Dermis microvascular lymphatic vessel endothelial cell (primary cell): Measurements from ENCODE around the gene HS3ST2. TPM values are rescaled to one million over a fixed set of nuclear protein-coding genes. Genes with fewer than 3 reads are reported as not detected.

Source experiments
- DNase-seq, 2 donors: peaks; one replicate each; pipeline versions ENCODE4 v3.0.0 to v3.0.0-alpha.2; 2010; ENCODE audit warnings: low read depth in 2 of 2
- total RNA-seq: library from RNA; depleted of rRNA; stranded (reverse); fragments of >200 nt; gene quantifications from 2 replicates; pipeline ENCODE4 v1.2.1, GENCODE V29; 2014

The HS3ST2 gene
- 0.13 TPM in 1 of 2 replicates, not detected in the other for total RNA-seq

GRCh38 chr16:22813948-22814710, at the start of gene HS3ST2:
Gene HS3ST2 (plus strand): TSS chr16:22814162. CDS start chr16:22814611, 449 bp downstream.
- peak in 1 of 2 donors; percentile 35 for DNase-seq

- no peak for DNase-seq
Measured at GRCh38 chr16:22764662-22765327, 49.2 kb upstream of the HS3ST2 start.

GRCh38 chr16:22765479-22765878, 48.5 kb upstream of the HS3ST2 start:
- DNase-seq: no peak

DNA sequence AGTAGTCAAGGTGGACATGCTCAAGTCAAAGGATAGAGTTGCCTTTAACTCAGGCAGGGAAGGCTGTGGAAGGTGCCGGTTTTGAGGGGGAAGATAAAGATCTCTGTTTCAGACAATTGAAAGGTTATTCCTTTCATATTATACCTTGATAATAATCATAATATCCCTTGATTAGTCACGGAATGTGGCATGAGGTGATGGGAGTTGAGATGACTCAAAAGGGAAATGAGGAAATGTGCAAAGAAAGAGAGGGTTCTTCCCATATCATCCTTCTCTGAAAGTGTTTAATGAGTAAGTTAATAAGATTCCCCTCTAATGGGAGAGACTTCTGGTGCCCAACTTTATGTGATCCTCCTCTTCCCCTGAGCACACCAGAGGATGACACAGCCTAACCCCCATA, 43.1 kb upstream of the HS3ST2 start:
- no peak for DNase-seq

DNA sequence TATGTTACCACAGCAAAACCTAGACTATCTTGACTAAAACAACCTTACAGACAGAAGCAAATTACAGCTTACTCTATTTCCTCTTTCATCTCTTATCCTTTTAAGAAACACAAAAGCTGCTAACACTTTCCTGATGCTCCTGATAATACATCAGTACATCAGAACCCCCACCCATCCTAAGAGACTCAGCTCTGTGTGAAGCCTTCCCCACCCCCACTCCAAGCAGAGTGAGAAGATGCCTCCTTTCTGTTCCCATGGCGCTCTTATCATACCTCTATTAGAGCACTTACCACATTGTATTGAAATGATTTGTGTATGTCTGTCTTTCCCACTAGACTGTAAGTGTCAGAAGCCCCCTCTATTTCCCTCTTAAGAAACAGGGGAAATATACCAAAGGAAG, 42.4 kb upstream of the HS3ST2 start:
- no peak for DNase-seq

DNA sequence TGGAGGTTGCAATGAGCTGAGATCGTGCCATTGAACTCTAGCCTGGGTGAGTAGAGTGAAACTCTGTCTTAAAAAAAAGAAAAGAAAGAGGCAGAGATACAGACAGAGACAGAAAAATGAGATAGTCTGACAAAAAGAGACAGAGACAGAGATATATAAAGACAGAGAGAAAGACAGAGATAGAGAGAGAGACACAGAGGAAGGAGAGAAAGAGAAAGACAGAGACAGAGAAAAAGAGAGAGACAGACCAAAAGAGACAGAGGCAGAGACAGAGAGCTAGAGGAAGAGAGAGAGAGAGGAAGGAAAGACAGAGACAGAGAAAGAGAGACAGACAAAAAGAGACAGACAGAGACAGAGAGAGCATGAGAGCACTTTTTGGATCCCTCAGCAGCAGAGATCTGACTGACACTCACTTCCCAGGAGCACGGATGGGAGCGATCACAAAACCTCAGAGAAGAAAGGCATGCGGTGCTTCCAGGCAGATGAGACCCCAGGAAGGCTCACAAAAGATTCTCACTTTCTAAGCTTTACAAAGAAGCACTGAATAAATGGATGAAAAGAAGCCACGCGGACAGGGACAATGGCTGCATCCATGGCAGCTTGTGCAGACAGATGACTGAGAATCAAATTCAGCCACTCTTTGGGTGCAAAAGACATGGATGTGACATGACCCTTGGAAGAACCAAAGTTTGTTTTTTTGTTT, 38.6 kb upstream of the HS3ST2 start:
- no peak for DNase-seq

GRCh38 chr16:22781480-22781879, 32.5 kb upstream of the HS3ST2 start:
- no peak for DNase-seq

GRCh38 chr16:22782314-22782713, 31.6 kb upstream of the HS3ST2 start:
- DNase-seq: peak in 1 of 2 donors; percentile 58

GRCh38 chr16:22784690-22785214, 29.2 kb upstream of the HS3ST2 start:
- DNase-seq: no peak

DNA sequence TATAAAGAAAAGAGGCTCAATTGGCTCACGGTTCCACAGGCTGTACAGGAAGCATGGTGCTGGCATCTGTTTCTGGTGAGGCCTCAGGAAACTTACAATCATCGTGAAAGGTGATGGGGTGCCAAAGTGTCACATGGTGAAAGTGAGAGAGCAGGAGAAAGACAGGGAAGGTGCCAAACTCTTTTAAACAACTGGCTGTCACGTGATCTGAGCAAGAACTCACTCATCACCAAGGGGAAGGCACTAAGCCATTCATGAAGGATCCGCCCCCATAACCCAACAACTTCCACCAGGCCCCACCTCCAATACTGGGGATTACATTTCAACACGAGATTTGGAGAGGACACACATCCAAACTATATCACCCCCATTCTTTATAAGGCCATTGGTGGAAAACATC, 28.4 kb upstream of the HS3ST2 start:
- DNase-seq: no peak

GRCh38 chr16:22786284-22786683, 27.7 kb upstream of the HS3ST2 start:
- no peak for DNase-seq

DNA sequence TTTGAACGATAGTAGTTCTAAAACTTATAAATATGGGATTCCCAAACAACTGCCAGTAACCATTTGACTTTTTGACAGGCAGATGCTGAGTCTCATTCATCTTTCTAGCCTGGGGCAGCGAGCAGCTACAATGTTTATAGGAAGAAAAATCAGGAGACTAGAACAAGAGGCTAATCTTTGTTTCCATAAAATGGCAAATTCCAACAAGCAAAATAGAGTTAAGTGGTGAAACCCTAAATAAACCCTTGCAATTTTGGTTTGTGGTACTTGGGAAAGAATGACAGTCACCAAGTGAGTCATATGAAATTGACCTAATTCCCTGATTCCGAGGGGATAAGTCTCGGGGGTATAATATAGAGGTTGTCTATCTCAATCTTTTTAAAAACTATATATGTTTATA, 27.3 kb upstream of the HS3ST2 start:
- no peak for DNase-seq

- no peak for DNase-seq
Measured at GRCh38 chr16:22787466-22788192, 26.3 kb upstream of the HS3ST2 start.

DNA sequence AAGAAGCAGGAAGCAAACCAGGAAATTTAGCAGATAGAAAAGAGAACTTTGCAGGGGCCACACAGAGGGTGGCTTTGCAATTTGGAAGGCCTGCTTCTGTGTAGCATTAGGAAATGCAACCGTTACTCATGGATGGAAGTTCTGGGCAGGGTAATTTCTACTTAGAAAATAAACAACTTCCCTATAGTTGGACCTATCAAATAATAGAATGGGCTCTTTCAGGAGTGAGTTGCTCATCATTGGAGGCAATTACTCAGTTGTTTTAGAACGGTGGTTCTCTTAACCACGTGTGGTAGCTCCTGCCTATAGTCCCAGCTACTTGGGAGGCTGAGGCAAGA, 25.8 kb upstream of the HS3ST2 start:
- no peak for DNase-seq

GRCh38 chr16:22789281-22789945, 24.5 kb upstream of the HS3ST2 start:
- DNase-seq: no peak

- no peak for DNase-seq
Measured at GRCh38 chr16:22797551-22797950, 16.4 kb upstream of the HS3ST2 start.

GRCh38 chr16:22799113-22799512, 14.8 kb upstream of the HS3ST2 start:
- DNase-seq: no peak

DNA sequence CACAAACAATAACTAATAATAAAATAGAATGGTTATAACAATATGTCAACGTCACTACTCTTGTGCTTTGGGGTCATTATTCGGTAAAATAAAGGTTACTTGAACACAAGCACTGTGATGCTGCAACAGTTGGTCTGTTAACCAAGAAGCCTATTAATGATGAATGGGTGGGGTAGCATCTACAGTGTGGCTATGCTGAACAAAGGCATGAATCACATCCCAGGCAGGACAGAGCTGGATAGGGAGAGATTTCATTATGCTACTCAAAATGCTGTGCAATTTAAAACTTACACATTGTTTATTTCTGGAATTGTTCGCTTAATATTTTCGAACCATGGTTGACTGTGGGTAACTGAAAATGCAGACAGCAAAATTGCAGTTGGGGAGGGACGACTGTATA, 9.1 kb upstream of the HS3ST2 start:
- DNase-seq: no peak

- DNase-seq: no peak
Measured at GRCh38 chr16:22805326-22805725, 8.6 kb upstream of the HS3ST2 start.

DNA sequence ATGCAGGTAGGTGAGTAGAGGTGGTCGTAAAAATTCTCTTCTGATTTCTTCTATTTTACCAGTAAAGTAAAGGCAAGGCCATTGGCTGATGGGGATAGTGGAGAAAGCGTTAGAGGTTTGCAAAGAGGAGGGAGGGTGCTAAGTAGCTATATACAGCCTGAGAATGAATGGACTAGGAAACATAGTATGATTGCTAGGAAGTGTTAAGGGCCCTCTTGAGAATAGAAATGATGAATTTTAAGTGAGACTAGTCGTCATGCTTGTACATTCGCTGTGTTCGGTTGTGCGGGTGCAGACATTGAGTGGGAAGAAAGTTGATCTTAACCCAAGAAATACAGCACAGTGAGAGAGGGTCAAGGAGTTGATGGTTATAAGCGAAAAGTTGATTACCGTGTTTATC, 7.2 kb upstream of the HS3ST2 start:
- DNase-seq: no peak

DNA sequence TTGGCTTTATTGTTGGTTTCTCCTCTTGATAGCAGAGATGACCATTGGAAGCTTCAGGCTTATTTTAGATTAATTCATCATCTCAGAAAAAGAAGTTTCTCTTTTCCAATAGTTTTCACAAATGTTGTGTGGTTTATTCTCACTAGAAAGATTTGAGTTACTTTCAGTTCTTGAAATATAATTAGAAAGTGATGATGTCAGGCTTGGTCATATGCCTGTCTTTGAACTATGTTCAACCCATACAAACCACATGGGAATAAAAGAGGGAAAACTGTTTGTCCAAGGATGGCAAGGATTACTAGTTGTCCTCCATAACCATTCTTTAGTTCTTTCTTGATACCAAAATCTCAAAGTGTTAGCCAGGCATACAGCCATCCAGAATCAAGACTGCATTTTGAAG, 3.7 kb upstream of the HS3ST2 start:
- no peak for DNase-seq
